ENCODE measurements around the gene CNR1.
"Not testable (repeated sequence)": the region's sequence is repeated elsewhere in the genome, so short reads cannot be mapped to it uniquely, and the experiment has no call there.

Gene CNR1

GRCh38 chr6:88165844-88166492 is at the start of gene CNR1:
CNR1 (minus strand) TSS chr6:88166347; CDS start chr6:88145274, 21,073 bp downstream.
- peak; percentile 34 for DNase-seq

- no peak for DNase-seq
Measured at GRCh38 chr6:88211446-88211845, 45.3 kb upstream of the CNR1 start.

- DNase-seq, result no peak
Measured at GRCh38 chr6:88209301-88209700, 43.2 kb upstream of the CNR1 start.

- no peak for DNase-seq
Measured at GRCh38 chr6:88208726-88209125, 42.6 kb upstream of the CNR1 start.

GRCh38 chr6:88201734-88202133 is 35.6 kb upstream of the CNR1 start:
- not testable (repeated sequence) for DNase-seq

- DNase-seq, result no peak
Measured at GRCh38 chr6:88184921-88185320, 18.8 kb upstream of the CNR1 start.

- no peak for DNase-seq
Measured at GRCh38 chr6:88183471-88183870, 17.3 kb upstream of the CNR1 start.

- DNase-seq, result no peak
Measured at GRCh38 chr6:88179692-88180091, 13.5 kb upstream of the CNR1 start.

GRCh38 chr6:88177961-88178464 is 11.9 kb upstream of the CNR1 start:
- DNase-seq, result no peak

- no peak for DNase-seq
Measured at GRCh38 chr6:88174906-88175305, 8.8 kb upstream of the CNR1 start.

- no peak for DNase-seq
Measured at GRCh38 chr6:88171312-88171711, 5.2 kb upstream of the CNR1 start.

GRCh38 chr6:88168362-88168761 is 2.2 kb upstream of the CNR1 start:
- no peak for DNase-seq

- DNase-seq, result no peak
Measured at GRCh38 chr6:88167352-88167937, 1.3 kb upstream of the CNR1 start.

GRCh38 chr6:88166493-88167351 is 575 bp upstream of the CNR1 start:
- no peak for DNase-seq

- no peak for DNase-seq
Measured at GRCh38 chr6:88165087-88165843, 882 bp downstream of the CNR1 start.

GRCh38 chr6:88164061-88164460 is 2.1 kb downstream of the CNR1 start:
- DNase-seq, result no peak

GRCh38 chr6:88163616-88164015 is 2.5 kb downstream of the CNR1 start:
- no peak for DNase-seq

- DNase-seq, result no peak
Measured at GRCh38 chr6:88161940-88162339, 4.2 kb downstream of the CNR1 start.

GRCh38 chr6:88157106-88157505 is 9.0 kb downstream of the CNR1 start:
- no peak for DNase-seq

- no peak for DNase-seq
Measured at GRCh38 chr6:88145298-88145963, 20.7 kb downstream of the CNR1 start.

- DNase-seq, result no peak
Measured at GRCh38 chr6:88144637-88145297, 21.4 kb downstream of the CNR1 start.
